Measurements from ENCODE around the gene DUSP10. TPM values are rescaled to one million over a fixed set of nuclear protein-coding genes. Genes with fewer than 3 reads are reported as not detected.

The DUSP10 gene
- total RNA-seq, 1 experiment from 2014 or later = 0.17 TPM

GRCh38 chr1:221719278-221719597, 22.7 kb downstream of the DUSP10 start:
- intact Hi-C loops (cut with micrococcal nuclease; ENCODE audit: unreplicated experiment) = no loop called here
- no TSS peak for BruUV-seq (replicated peaks)
- H3K27me3 ChIP-seq (replicated peaks; ENCODE audit: insufficient read depth, low read depth, low read length, poor library complexity) = no peaks in the 10 kb centered on the region
- ChIA-PET CTCF (no interaction called here), POLR2A (ENCODE audit: low non-redundant PET) (no interaction called here)
- no peaks in the 10 kb centered on the region for H3K9me3 ChIP-seq (ENCODE audit: low read depth, low read length, poor library complexity, severe bottlenecking)
- H3K27ac ChIP-seq (ENCODE audit: low read depth, low read length, poor library complexity, severe bottlenecking) = no peak overlapping the region
- no peak overlapping the region for H3K4me3 ChIP-seq (ENCODE audit: low read depth, low read length, poor library complexity, severe bottlenecking)
- no peak for DNase-seq (ENCODE audit: low spot score)
- TF ChIP-seq EZH2 (IDR thresholded peaks at IDR 0.05; ENCODE audit: borderline replicate concordance, low read depth, low read length, poor library complexity, severe bottlenecking) (no peak), CTCF (conservative IDR thresholded peaks at IDR 0.05; ENCODE audit: low read depth, low read length) (no peak)
- no peaks in the 10 kb centered on the region for H3K4me1 ChIP-seq (ENCODE audit: insufficient read depth, low read length, poor library complexity, severe bottlenecking)
- H3K36me3 ChIP-seq (ENCODE audit: insufficient read depth, low read length, poor library complexity, severe bottlenecking) = no peaks in the 10 kb centered on the region

- H3K9me3 ChIP-seq (ENCODE audit: low read depth, low read length, poor library complexity, severe bottlenecking) = no peaks in the 10 kb centered on the region
- no TSS peak for BruUV-seq (replicated peaks)
- no peak for DNase-seq (ENCODE audit: low spot score)
- no peak overlapping the region for H3K27ac ChIP-seq (ENCODE audit: low read depth, low read length, poor library complexity, severe bottlenecking)
- ChIA-PET POLR2A (ENCODE audit: low non-redundant PET) (no interaction called here), CTCF (no interaction called here)
- H3K4me3 ChIP-seq (ENCODE audit: low read depth, low read length, poor library complexity, severe bottlenecking) = no peak overlapping the region
- TF ChIP-seq EZH2 (IDR thresholded peaks at IDR 0.05; ENCODE audit: borderline replicate concordance, low read depth, low read length, poor library complexity, severe bottlenecking) = no peak
- TF ChIP-seq CTCF (conservative IDR thresholded peaks at IDR 0.05; ENCODE audit: low read depth, low read length) = no peak
- H3K36me3 ChIP-seq (ENCODE audit: insufficient read depth, low read length, poor library complexity, severe bottlenecking) = no peaks in the 10 kb centered on the region
- intact Hi-C loops (cut with micrococcal nuclease; ENCODE audit: unreplicated experiment) = no loop called here
- H3K27me3 ChIP-seq (replicated peaks; ENCODE audit: insufficient read depth, low read depth, low read length, poor library complexity) = no peaks in the 10 kb centered on the region
- H3K4me1 ChIP-seq (ENCODE audit: insufficient read depth, low read length, poor library complexity, severe bottlenecking) = no peaks in the 10 kb centered on the region
Observed at GRCh38 chr1:221718381-221719277, 23.3 kb downstream of the DUSP10 start.

- Histone ChIP-seq H3K27ac (ENCODE audit: low read depth, low read length, poor library complexity, severe bottlenecking) (no peak overlapping the region), H3K4me1 (ENCODE audit: insufficient read depth, low read length, poor library complexity, severe bottlenecking) (no peaks in the 10 kb centered on the region), H3K27me3 (replicated peaks; ENCODE audit: insufficient read depth, low read depth, low read length, poor library complexity) (no peaks in the 10 kb centered on the region), H3K9me3 (ENCODE audit: low read depth, low read length, poor library complexity, severe bottlenecking) (no peaks in the 10 kb centered on the region), H3K36me3 (ENCODE audit: insufficient read depth, low read length, poor library complexity, severe bottlenecking) (no peaks in the 10 kb centered on the region), H3K4me3 (ENCODE audit: low read depth, low read length, poor library complexity, severe bottlenecking) (no peak overlapping the region)
- no TSS peak for BruUV-seq (replicated peaks)
- no peak for DNase-seq (ENCODE audit: low spot score)
- intact Hi-C loops (cut with micrococcal nuclease; ENCODE audit: unreplicated experiment) = no loop called here
- POLR2A ChIA-PET (ENCODE audit: low non-redundant PET) = no interaction called here
- no peak for TF ChIP-seq CTCF (conservative IDR thresholded peaks at IDR 0.05; ENCODE audit: low read depth, low read length)
- TF ChIP-seq EZH2 (IDR thresholded peaks at IDR 0.05; ENCODE audit: borderline replicate concordance, low read depth, low read length, poor library complexity, severe bottlenecking) = no peak
- CTCF ChIA-PET = no interaction called here
Observed at GRCh38 chr1:221717485-221717853, 24.4 kb downstream of the DUSP10 start.

Data from A673 (cell line).